ENCODE results near the gene PKD2L1.

GRCh38 chr10:100306861-100307260 lies 23.2 kb downstream of the PKD2L1 start:
- no peak for TF ChIP-seq EZH2phosphoT487 (conservative IDR thresholded peaks at IDR 0.05; ENCODE audit: low read length)
- TF ChIP-seq, protein P1, sequence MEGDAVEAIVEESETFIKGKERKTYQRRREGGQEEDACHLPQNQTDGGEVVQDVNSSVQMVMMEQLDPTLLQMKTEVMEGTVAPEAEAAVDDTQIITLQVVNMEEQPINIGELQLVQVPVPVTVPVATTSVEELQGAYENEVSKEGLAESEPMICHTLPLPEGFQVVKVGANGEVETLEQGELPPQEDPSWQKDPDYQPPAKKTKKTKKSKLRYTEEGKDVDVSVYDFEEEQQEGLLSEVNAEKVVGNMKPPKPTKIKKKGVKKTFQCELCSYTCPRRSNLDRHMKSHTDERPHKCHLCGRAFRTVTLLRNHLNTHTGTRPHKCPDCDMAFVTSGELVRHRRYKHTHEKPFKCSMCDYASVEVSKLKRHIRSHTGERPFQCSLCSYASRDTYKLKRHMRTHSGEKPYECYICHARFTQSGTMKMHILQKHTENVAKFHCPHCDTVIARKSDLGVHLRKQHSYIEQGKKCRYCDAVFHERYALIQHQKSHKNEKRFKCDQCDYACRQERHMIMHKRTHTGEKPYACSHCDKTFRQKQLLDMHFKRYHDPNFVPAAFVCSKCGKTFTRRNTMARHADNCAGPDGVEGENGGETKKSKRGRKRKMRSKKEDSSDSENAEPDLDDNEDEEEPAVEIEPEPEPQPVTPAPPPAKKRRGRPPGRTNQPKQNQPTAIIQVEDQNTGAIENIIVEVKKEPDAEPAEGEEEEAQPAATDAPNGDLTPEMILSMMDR (IDR thresholded peaks at IDR 0.05; ENCODE audit: insufficient read depth, low read length, poor library complexity, severe bottlenecking) = no peak
